Cardiac atrium fibroblast (primary cell): Measurements from ENCODE around the gene KIAA1143. TPM values are rescaled to one million over a fixed set of nuclear protein-coding genes. Genes with fewer than 3 reads are reported as not detected.

Source experiments
- total RNA-seq: library from RNA; depleted of rRNA; stranded (reverse); fragments of >200 nt; gene quantifications from 2 replicates; pipeline ENCODE4 v1.2.3, GENCODE V29; 2015

Gene KIAA1143
- total RNA-seq, result 17.5 and 19.0 TPM in 2 replicates

GRCh38 chr3:44761424-44762169, at the start of gene KIAA1143, which contains the start of gene KIF15:
Gene KIAA1143 (minus strand): TSS chr3:44761619. CDS start chr3:44761602, 17 bp downstream.
Gene KIF15 (plus strand): TSS chr3:44761794. CDS start chr3:44761866, 72 bp downstream.

GRCh38 chr3:44729384-44729910, 32.0 kb downstream of the KIAA1143 start, which contains the start of gene ZNF501:
Gene ZNF501 (plus strand): TSS chr3:44729635. CDS start chr3:44734422, 4,787 bp downstream.

GRCh38 chr3:44712455-44713075, 48.9 kb downstream of the KIAA1143 start, which contains the start of gene ZNF502:
Gene ZNF502 (plus strand): TSS chr3:44712660. CDS start chr3:44720262, 7,602 bp downstream.

Other genes with a start within 250 kb of the KIAA1143 start
- gene ZKSCAN7, start 206.4 kb downstream of the KIAA1143 start, total RNA-seq, result 5.8 and 7.0 TPM in 2 replicates
- gene ZNF660, start 176.7 kb downstream of the KIAA1143 start, total RNA-seq, result 0.32 and 0.90 TPM in 2 replicates
- gene ZNF197, start 136.6 kb downstream of the KIAA1143 start, total RNA-seq, result 10.5 and 10.8 TPM in 2 replicates
- gene ZNF35, start 112.9 kb downstream of the KIAA1143 start, total RNA-seq, result 7.3 and 9.9 TPM in 2 replicates
- gene ZNF502, start 49.0 kb downstream of the KIAA1143 start, total RNA-seq, result 3.6 and 5.4 TPM in 2 replicates
- 3.1 and 11.9 TPM in 2 replicates for gene ZNF501, start 32.0 kb downstream of the KIAA1143 start, total RNA-seq
- 4.2 and 5.4 TPM in 2 replicates for gene KIF15, start 175 bp upstream of the KIAA1143 start, total RNA-seq
- gene TMEM42, start 100.3 kb upstream of the KIAA1143 start, total RNA-seq, result 13.5 and 35.2 TPM in 2 replicates
- gene TGM4, start 113.0 kb upstream of the KIAA1143 start, total RNA-seq, result not detected in 2 replicates
- gene ZDHHC3, start 214.6 kb upstream of the KIAA1143 start, total RNA-seq, result 54.0 and 64.3 TPM in 2 replicates
- gene EXOSC7, start 214.6 kb upstream of the KIAA1143 start, total RNA-seq, result 50.7 and 55.6 TPM in 2 replicates